HK-2 (cell line): ENCODE results near the gene TMC3.
A peak's percentile ranks its signal among the peaks of the same experiment; 100 is the strongest.

Source experiments
- DNase-seq: peaks from one replicate; pipeline ENCODE4 v3.0.0-alpha.2; 2018; ENCODE audit not compliant: unreplicated experiment

TMC3 gene

DNA sequence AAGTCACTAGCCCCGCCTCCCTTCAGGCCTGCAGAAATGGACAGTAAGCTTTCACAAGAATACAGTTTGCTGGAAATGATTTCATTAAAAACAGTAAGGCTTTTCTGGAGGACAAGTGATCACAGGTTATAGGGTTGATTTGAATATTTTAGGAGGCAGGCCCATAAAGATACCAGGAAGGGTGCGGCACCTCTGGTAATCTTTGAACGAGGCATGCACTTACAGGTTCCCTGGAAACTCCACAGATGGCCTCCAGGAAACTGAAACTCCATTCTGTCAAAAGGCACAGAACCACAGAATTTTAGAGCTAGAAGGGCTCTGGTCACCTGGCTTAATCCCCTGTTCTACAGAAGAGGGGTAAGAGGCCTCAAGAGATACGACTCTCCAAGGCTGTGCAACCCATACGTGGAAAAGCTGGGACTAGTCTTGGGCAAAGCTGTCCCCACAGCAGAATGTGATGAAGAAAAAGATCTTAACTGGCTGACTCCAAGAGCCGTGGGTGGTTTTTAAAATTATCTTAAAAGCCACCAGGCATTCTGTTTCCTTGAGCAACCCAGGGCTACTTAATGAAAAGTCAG lies 51.2 kb downstream of the TMC3 start:
- DNase-seq = no peak

- DNase-seq = no peak
Measured at GRCh38 chr15:81321667-81322066, 52.3 kb downstream of the TMC3 start.

DNA sequence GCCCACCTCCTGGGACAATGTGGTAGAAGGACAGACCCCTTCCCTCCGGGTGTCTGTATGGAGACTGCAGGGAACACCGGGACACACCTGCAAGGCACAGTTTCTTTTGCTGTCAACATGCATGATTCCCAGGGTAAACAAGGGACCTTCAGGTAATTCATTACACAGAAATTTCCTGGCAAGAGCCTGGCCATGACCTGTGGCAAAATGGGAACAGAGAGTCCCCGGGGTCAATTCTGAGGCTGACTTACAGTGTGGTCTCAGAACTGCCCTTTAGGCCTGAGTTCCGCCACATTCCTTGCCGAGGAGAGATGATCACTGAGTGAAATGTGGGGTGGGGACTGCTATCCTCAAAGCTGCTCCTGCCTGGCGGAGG lies 56.4 kb downstream of the TMC3 start:
- no peak for DNase-seq

DNA sequence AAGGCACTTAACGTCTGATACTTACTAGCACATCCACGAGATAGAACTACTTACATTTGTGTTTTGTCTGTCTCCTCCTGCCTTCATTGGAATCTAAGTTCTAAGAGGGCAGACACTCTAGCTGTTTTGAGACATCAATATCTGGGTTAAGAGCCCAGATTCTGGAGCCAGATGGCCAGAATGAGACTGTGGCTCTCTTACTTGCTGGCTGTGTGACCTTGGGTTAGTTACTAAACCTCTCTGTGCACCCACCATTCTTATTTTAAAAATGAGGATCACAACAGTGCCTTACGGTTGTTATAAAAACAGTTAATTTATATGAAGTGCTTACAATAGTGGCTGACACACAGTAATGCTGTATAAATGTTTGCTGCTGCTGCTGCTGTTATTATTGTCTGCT lies 57.7 kb downstream of the TMC3 start:
- DNase-seq = no peak

DNA sequence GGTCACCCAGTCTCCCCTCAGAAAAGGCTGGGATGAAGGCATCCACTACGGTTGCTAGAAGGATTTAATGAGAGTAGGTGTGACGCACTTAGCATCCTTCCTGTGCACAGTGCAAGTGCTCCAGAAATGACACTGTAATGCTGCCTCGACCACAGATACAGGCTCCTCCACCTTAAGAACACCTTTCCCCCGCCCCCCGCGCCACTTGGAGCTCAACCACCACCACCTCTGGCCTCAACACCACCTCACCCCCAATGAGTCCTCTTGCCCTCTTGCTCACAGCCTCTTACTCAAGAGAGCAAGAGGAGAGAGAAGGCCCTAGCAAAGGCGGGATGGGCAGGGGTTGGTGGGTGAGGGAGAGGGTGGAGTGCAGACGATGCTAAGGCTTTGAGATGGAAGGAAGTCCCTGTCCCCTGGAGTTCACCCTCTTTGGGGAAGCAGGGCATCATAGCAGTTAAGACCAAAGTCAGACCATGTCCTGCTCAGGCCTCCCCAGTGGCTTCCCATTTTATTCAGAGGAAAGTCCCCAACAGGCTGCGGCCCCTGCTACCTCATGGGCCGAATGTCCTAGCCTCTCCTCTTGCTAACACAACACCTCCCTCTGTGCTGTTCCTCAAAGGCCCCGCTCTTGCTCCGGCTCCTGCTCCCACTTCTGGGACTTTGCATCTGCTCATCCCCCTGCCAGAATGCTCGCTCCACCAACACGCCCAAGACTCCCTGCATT lies 58.4 kb downstream of the TMC3 start:
- no peak for DNase-seq

DNA sequence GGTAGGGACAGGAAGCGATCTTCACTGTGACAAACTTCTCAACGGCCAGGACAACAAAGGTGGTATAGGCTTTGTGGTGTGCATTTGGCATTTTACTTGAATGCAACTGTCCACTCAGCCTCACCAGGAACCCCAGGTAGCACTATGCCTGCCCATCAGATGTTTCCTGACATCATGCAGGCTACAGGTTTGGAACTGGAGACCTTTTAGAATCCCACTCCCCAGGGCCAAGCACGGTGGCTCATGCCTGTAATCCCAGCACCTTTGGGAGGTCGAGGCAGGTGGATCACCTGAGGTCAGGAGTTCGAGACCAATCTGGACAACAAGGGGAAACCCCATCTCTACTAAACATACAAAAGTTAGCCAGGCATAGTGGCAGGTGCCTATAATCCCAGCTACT lies 59.6 kb downstream of the TMC3 start:
- no peak for DNase-seq

DNA sequence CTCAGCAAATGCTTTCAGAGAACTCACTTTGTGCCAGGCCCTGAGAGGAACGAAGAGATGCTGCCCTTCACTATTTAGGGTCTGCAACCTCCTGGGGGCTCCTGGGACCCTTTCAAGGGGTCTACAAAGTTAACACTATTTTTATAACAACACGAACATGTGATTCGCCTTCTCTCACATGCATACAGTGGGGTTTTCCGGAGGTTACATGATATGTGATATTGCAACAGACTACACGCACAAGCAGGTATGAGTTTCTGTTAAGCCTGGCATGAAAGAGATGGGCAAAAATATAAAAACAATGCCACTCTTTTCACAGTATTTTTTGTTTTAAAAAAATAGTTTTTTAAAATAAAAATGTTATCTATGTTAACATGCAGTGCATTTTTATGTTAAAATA lies 60.3 kb downstream of the TMC3 start:
- DNase-seq = no peak

DNA sequence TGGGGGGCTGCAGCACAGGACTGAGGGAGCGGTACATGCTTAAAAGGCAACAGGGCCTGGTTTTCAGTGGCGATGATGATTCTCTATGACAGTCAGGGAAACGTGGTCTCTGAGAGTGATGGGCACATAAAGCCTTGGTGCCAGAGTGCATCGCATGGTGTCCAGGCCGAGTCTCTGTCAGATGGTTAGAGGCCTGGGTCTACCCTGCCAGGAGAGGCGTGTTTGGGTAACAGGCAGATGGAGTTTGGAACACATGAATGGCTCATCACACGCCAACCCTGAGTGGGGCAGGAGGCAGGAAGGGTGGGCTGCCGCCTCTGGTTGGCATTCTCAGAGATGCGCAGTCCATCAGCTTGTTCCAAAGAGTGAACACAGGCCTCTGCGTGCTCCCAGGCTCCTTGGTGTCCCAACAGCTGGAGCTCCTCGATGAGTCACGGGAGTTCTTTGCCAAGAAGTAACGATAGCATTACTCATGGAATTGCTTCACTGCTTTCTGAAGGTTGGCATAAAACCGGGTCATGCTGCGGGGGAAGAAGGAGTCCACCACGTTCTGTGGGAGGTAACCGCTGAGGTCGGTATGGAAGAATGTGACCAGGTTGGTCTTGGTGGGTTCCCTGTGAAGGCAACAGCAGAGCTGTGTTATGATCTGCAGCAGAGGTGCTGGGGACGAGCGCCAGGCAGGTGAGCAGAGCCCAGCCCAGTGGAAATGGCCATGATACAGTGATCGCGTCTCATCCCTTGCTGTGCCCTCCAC lies 61.0 kb downstream of the TMC3 start:
- DNase-seq = peak; percentile 70

GRCh38 chr15:81311752-81312464 lies 62.1 kb downstream of the TMC3 start:
- DNase-seq = no peak

GRCh38 chr15:81310480-81310879 lies 63.5 kb downstream of the TMC3 start:
- DNase-seq = no peak

DNA sequence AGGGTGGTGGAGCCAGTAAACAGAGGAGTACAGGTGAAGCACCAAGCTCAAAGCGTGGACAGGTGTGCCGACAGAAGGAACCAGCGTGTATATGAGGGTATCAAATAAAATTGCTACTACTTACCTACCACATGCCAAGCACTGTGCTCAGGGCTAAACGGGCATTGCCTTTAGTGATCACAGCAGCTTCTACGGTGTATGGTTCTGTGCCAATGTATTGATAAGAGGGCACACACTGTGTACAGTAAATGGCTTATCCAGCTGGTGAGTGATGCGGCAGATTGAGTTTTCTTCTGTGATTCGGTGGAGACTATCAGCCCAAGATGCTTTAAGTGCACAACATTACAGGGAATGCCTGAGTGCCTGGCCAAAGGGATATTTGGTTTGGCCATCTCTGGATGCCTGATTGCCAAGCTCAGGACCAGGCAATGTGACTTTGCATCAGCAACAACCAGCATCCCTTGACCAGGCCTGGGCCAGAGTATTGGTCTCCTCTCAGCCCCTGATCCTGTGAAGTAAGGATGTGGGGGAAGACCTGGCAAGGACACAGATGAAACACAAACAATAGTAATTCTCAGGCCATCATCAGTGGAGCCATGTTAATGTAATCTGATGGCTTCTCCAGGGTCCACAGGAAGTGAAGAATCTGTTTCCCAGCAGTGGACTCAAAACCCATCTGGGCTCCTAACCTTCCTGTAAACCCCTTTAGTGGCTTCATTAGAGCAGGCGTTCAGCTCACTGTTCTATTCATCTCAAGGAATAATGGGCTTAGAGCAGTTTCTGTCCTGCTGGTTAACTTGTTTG lies 64.2 kb downstream of the TMC3 start:
- DNase-seq = no peak

- no peak for DNase-seq
Measured at GRCh38 chr15:81308260-81308659, 65.8 kb downstream of the TMC3 start.

- no peak for DNase-seq
Measured at GRCh38 chr15:81304226-81304625, 69.8 kb downstream of the TMC3 start.

DNA sequence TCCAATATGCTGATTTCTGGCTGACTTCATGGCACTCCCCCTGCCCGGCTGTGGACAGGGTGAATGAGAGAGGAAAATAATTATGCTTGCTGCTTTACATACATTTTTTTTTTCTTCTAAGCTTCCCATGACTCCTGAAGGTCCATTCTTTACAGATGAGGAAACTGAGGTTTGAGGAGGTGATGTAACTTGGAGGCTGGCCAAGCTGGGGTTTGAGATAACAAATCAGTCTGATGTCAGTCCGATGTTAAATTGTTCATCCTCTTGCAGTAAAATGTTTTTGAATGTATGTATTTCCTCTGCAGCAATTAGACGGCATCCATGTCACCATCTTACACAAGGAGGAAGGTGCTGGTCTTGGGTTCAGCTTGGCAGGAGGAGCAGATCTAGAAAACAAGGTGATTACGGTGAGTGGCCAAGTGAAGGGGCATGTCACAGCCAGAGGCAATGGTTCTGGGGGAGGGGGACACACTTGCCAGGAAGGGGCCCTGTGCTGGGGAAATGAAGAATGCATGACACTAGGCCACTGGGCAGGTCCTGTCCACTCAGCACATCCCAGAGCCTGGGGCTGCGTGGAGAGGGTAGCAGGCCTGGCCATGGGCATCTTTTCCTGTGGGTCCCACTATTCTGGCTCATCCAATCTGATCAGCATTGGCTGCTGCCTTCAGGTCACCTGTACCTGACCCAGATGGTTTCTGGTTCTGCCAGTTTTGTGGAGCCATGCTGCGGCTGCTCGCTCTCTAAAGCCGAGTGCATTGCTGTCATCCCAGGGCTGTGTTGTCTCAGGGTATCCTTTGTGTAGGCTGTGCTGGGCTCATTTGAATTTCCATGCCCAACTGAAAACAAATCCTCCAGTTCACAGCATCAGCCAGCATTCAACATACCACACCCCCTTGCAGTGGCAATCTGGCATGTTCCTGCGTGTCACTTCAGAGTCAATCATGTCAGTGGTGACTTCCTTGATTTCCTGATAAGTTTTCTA lies 70.5 kb downstream of the TMC3 start:
- DNase-seq = no peak

- no peak for DNase-seq
Measured at GRCh38 chr15:81302701-81303109, 71.3 kb downstream of the TMC3 start.

- no peak for DNase-seq
Measured at GRCh38 chr15:81301815-81302399, 72.1 kb downstream of the TMC3 start.

DNA sequence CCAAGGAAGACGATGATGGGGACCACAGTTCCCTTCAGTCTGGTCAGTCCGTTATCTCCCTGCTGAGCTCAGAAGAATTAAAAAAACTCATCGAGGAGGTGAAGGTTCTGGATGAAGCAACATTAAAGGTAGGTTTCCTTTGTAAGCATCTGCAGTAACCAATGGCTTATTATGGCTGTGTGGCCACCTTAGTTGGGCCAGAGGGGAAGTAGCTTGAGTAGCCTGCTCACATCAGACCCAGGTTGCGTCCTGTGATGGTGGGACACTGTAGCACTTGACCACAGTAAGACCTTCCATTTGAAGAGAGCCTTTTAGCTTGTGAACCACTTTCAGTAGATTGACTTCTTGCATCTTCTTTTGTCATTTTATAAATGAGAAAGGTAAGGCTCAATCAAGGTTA lies 72.6 kb downstream of the TMC3 start:
- no peak for DNase-seq

- no peak for DNase-seq
Measured at GRCh38 chr15:81299630-81300273, 74.3 kb downstream of the TMC3 start.

DNA sequence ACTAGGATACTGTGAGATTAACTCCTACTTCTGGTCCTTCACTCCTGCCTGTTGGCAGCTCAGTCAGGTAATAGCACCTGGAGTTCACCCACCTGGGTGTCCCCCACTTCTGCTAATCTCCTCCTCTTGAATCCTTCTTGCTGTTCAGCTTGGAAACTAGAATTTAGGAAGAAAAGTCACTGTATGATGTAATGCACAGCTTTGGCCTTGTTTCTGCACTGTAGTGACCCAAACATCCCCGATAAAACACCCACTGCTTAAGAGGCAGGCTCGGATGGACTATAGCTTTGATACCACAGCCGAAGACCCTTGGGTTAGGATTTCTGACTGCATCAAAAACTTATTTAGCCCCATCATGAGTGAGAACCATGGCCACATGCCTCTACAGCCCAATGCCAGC lies 74.9 kb downstream of the TMC3 start:
- no peak for DNase-seq

GRCh38 chr15:81298611-81299010 lies 75.4 kb downstream of the TMC3 start:
- DNase-seq = no peak
